Measurements from ENCODE around the gene NEK1.
A peak's percentile ranks its signal among the peaks of the same experiment; 100 is the strongest.
"Not testable (repeated sequence)": the region's sequence is repeated elsewhere in the genome, so short reads cannot be mapped to it uniquely, and the experiment has no call there.

Gene NEK1

DNA sequence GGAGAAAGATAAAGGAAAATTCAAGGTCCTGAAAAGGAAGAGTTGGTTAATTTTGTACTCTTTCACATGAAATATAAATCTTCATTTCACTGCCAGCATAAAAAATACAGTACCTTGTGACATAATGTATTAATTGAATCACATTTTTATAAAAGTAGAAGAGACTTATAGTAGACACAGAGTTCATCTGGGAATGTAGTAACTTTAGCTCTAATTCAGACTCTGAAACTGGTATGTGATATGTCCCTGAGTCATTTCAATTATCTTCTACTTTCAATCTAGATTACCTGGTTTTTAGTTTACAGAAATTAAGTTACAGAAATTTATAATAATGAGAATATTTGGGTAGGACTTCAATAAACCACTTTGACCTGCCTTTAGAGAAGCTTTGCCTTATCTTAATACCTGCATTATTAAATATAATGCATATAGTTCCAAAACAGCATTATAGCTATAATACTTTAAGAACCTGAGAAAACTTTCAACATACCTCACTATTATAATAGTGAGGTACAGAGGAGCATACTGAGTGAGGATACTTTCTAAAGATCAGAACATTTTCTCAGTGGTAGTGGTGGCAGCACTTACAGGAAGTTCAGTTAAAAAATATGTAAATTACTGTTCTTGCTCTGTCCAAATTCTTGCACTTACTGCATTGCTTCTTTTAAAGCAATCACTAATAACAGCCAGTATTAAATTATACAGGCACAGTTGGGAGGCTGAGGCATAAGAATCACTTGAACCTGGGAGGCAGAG is 11.2 kb downstream of the NEK1 start:
- no peak for DNase-seq

DNA sequence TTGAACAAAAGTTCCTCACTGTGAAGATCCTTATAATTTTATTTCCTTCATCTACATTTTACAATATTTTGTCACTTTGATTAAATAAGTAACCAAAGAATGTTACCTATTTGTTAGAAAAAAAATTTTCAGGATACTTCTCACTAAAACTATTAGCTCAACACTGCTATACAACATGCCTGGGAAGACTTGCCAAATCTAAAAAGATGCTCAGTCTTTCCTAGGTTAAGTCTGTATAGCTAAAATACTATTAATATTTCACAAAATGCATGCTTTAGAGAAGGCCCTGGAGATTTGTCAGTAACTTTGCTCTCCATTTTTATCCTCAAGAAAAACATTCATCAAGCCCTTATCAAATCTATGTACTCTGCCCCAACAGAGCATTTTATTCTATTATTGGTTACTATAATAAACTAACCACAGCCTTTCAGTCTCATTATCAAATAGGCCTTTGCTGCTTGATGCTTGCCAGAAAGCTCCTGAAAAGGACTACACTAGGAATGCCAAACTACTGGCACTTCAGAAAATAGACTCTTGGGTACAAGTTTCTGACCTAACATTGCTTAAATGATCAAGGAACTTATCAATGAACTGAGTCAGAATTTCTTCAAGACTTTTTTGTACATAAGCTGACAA is 17.7 kb downstream of the NEK1 start:
- DNase-seq: no peak

DNA sequence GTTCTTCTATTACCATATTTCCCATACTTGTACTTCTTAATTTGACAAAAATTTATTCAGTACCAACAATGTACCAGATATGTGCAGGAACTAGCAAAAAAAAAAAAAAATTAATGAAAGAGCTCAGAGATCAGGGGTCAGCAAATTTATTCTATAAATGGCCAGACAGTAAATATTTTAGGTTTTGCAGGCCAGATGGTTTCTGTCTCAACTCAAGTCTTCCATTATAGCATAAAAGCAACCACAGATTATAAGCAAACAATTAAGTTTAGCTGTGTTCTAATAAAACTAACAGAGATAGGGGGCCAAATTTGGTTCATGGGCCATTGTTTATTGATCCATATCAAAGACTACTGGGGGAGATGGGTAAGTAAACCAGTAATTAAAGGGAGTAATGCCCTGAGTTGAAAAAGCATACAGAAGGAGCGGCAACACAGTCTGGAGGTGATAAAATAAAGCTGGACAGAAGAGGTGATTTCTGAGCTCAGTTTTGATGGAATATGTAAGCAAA is 19.3 kb downstream of the NEK1 start:
- no peak for DNase-seq

DNA sequence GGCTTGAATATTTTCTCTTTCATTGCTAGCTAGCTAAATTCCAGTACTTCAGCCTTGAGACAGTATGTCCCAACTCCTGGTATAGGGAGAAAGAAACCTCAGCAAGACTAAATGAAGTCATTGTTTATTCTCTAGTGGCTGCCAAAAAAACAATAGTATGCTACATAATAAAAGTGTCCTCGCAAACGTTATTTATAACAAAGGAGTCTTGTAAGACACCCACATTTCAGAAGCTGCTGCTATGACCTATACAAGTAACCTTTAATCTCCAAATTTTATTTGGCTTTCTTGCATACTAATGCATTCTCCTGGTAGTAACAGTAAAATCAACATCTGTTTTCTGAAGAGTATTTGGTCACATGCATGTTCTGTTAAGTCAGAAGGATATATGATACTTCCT is 28.8 kb downstream of the NEK1 start:
- peak; percentile 13 for DNase-seq

DNA sequence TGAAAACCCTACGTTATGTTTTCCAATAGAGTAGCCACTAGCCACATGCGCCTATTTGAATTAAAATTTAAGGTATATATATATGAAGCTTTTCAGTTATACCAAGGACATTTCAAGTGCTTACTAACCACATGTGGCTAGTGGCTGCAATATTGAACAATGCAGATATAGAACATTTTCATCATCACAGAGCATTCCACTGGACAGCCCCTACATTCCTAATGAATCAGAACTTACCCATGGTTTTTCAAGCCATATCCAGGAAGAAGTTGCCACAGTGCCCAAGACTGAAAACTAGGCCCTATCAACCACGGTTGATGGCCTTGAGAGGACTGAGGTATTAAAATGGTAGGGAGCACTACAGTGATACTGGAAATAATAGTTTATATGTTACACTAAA is 29.7 kb downstream of the NEK1 start:
- DNase-seq: no peak

DNA sequence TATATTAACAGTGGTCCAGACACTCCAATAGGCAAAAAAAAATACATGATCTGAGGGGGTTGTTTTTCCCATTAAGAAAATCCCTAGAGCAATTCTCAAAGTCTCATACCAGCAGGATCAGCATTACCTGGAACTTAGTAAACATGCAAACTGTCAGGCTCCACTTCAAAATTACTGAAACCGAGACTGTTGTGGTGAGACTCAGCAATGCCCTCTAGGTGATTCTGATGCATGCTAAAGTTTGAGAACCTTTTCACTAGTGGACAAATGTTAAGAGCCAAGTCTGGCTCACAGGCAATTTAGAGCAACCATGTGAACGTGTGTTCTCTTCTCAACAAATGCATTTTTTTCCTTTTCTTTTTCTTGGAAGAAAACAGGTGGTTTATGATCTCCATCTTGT is 30.2 kb downstream of the NEK1 start:
- no peak for DNase-seq

DNA sequence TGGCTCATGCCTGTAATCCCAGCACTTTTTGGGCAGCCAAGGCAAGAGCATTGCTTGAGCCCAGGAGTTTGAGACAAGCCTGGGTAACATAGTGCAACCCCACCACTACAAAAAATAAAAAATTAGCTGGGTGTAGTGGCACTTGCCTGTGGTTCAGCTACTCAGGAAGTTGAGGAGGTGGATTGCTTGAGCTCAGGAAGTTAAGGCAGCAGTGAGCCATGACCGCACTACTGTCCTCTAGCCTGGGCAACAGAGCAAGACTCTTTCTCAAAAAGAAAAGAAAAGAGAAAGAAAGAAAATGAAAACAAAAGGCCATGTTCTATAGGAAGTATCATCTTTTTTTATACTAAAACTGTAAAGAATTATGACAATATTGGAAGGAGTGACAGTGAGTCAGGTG is 38.5 kb downstream of the NEK1 start:
- DNase-seq: no peak

DNA sequence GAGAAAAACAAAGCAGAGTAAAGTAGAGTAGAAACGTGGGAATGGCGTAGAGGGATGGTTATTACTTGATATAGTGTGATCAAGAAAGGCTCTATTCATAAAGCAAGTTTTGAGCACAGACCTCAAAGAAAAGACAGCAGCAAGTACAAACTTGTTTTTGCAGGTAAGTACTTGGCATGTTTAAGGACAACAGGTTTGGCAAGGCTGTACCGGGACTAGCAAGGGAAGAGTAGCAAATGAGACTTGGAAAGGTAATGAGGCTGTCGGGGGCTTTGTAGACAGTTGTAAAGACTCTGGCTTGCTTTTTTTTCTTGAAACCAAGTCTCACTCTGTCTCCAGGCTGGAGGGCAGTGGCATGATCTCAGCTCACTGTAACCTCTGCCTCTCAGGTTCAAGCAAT is 40.9 kb downstream of the NEK1 start:
- no peak for DNase-seq

DNA sequence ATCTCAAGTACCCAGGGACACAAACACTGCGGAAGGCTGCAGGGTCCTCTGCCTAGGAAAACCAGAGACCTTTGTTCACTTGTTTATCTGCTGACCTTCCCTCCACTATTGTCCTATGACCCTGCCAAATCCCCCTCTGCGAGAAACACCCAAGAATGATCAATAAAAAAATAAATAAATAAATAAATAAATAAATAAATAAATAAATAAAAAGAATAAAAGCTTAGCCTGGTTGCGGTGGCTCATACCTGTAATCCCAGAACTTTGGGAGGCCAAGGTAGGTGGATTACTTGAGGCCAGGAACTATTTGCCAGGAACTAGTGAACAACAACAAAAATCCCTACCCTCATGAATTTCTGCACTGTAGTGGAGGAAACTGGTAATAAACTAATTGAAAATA is 41.4 kb downstream of the NEK1 start:
- DNase-seq: not testable (repeated sequence)

DNA sequence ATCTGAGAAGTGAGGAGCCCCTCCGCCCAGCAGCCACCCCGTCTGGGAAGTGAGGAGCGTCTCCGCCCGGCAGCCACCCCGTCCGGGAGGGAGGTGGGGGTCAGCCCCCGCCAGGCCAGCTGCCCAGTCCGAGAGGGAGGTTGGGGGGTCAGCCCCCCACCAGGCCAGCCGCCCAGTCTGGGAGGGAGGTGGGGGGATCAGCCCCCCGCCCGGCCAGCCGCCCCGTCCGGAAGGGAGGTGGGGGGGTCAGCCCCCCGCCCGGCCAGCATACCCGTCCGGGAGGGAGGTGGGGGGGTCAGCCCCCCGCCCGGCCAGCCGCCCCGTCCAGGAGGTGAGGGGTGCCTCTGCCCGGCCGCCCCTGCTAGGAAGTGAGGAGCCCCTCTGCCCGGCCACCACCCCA is 42.1 kb downstream of the NEK1 start:
- DNase-seq: not testable (repeated sequence)

DNA sequence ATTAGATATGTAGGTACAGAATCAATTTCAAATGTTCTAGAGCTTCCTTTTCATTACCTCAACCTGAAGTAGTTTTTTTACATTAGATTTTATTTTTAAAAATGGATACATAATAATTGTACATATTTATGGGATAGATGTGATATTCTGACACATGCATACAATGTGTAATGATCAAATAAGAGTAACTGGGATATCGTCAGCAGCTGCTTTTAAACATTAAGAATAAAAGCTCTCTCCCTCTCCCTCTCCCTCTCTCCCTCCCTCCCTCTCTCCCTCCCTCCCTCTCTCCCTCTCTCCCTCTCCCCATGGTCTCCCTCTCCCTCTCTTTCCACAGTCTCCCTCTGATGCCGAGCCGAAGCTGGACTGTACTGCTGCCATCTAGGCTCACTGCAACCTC is 43.2 kb downstream of the NEK1 start:
- not testable (repeated sequence) for DNase-seq

DNA sequence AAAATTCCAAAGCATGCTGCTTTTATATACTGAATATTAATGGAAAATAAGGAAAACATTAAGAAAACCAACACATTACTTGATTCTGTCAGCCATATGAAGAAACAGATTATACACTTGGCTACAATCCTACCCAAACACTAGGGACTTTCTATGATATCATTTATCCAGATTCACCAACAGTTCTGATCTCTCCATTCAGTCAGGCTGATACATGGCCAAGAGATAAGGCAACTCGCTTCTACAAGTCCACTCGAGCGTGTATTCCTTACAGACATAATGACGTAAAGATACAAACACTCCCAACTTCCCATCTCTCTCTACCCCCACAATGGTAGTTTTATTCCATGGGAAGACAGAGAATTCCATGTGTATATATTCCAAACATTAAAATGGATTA is 44.5 kb downstream of the NEK1 start:
- no peak for DNase-seq

DNA sequence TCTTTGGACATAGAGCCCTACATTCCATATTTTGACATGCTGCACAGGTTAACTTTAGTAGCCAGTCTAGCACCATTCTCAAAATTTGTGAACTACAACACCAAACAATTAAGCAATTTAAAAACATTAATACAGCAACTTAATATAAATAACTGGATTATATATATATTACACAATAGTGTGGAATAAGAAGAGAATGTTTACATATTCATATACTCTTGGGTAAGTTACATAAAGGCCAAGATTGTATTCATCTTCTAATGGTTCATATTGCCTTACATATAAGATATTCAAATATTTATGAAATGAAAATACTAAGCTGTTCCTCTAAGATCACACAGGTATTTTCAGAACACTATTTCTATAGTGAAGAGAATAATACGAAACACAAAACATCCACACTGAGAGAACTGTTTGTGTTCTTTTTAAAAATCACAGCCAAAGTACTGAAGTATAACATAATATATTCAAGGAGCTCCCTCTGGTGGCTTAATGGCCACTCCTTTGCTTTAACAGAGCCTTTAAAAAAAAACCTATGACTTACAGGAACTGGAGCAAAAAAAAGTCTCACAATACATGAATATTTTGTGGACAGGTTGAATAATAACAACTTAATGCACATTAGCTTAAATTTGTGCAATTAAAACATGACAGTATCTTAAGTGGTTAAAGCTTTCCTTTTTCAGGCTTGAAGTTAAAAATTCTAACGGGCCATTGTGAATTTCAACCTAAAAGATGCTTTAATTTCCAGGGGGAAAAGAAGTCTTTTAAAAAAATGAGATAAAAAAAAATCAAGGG is 46.2 kb downstream of the NEK1 start:
- peak; percentile 56 for DNase-seq

DNA sequence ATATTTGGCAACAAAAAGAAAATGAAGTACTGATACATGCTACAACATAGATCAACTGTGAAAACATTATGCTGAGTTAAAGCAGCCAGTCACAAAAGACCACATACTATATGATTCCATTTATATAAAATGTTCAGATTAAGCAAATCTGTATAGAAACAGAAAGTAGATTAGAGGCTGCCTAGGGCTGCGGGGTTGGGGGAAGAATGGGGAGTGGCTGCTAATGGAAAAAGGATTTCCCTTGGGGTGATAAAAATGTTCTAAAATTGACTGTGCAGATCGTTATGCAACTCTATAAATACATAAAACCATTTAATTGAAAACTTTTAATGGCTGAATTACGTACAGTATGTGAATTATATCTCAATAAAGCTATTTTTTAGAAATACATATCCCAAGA is 46.8 kb downstream of the NEK1 start:
- DNase-seq: no peak

DNA sequence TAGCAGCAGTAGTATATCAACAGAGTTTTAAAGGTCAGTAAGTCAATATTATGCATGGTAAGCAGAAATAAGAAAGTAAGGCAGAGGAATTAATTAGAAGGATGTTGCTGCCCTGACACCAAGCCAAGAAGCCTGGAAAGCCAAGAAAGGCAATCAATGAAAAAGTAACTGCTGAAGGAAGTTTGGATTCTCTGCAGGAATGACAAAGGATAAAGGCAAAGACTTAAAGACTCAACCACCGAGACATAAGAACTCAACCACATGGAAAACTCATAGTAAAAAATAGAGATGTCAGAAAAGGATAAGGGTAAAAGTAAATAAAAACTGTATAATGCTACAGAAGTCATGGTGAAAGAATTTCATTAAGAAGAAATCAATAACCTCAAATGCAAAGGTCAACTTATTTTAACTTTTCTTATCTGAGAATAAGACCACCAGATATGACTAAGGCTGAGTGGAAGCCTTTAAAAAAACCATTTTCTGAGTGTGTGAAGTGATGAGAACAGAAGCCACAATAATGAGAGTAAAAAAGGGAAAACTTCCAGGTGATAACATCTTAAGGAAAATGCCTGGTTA is 55.2 kb downstream of the NEK1 start:
- no peak for DNase-seq

DNA sequence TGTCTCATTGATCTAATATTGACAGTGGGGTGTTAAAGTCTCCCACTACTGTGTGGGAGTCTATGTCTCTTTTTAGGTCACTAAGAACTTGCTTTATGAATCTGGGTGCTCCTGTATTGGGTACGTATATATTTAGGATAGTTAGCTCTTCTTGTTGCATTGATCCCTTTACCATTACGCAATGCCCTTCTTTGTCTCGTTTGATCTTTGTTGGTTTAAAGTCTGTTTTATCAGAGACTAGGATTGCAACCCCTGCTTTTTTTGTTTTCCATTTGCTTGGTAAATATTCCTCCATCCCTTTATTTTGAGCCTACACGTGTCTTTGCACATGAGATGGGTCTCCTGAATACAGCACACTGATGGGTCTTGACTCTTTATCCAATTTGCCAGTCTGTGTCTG is 65.8 kb downstream of the NEK1 start:
- not testable (repeated sequence) for DNase-seq

DNA sequence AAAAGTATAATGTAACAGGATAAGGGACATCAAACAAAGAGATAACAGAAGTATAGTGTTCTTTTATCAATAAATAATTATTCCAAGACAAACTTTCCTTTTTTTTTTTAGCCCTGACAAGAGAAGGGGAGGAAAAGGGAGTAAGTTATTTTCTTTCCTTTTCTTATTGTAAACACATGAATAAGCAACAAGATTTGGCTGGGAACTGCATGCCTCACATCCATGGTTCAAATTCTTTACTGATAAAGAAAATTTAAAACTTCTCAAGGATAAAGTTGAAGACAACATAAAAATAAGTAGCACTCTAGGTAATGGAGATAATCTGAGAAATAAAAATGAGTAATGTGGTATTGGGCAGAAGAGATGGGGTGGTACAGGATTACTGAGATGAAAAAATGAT is 71.6 kb downstream of the NEK1 start:
- DNase-seq: no peak

DNA sequence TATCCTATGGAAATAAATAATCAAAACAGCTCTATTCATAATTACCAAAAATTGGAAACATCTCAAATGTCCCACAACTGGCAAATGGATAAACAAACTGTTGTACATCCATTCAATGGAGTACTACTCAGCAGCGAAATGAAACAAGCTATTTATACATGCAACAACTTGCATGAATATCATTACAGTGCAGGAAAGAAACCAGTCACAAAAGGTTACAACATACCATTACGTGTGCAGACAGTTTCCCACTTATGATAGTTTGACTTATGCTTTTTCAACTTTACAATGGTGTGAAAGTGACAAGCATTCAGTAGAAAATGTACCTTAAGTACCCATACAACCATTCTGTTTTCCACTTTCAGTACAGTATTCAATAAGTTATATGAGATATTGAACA is 82.3 kb downstream of the NEK1 start:
- DNase-seq: no peak

DNA sequence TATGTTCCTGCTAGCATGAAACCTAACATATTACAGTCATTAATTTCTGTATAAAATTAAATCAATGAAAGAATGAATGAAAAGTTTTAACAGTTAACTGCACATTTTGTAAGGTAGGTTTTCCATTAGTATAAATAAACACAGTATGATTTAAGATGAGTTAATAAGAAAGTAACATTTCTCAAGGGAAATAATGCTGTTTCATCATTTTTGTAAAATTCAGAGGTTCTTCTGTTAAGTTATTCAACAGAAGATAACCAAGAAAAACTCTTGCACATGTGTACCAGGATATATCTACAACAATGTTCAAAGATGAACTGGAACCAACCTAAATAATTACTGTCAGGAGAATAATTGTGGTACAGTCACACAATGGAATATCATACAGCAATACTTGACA is 88.6 kb downstream of the NEK1 start:
- DNase-seq: no peak

DNA sequence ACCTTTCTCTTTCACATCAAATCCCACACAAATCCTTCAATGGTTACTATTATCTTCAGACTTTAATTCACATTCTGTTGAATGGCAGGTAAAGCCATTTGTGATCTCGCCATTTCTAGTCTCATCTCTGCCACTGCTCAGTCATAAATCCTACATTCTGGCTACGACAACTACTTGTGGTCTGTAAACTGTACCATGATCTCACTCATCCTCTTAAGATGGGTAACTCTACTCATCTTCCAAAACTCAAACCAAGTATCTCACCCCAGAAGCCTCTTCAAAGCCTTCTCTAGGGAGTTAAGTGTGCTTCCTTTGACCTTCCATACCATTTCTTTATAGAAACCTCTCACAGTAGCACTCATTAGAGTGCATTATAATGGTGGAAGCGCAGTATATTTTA is 101.8 kb downstream of the NEK1 start:
- no peak for DNase-seq

DNA sequence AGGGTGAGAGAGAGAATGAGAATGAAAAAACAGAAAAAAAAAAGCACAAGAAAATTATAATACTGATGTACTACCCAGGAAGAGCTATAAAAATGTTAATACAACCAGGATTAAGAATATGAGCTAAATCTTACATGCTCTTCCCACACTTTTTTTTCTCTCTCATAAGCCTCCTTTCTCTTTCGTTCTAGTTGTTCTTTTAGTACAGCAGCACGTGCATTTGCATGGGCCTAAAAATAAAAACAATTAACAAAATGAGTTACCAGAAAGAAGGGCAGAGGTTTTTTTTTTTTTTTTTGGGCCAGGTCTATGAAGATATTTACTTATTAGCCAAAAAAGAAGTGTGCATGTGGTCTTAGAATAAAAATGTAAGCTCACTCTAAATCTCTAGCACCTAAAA is 105.5 kb downstream of the NEK1 start:
- DNase-seq: no peak

DNA sequence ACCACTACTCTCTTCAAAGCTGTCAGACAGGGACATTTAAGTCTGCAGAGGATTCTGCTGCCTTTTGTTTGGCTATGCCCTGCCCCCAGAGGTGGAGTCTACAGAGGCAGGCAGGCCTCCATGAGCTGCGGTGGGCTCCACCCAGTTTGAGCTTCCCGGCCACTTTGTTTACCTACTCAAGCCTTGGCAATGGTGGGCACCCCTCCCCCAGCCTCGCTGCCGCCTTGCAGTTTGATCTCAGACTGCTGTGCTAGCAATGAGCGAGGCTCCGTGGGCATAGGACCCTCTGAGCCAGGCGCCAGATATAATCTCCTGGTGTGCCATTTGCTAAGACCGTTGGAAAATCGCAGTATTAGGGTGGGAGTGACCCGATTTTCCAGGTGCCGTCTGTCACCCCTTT is 112.5 kb downstream of the NEK1 start:
- DNase-seq: not testable (repeated sequence)

DNA sequence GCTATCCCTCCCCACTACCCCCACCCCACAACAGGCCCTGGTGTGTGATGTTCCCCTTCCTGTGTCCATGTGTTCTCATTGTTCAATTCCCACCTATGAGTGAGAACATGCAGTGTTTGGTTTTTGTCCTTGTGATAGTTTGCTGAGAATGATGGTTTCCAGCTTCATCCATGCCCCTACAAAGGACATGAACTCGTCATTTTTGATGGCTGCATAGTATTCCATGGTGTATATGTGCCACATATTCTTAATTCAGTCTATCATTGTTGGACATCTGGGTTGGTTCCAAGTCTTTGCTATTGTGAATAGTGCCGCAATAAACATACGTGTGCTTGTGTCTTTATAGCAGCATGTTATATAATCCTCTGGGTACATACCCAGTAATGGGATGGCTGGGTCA is 118.1 kb downstream of the NEK1 start:
- DNase-seq: not testable (repeated sequence)

DNA sequence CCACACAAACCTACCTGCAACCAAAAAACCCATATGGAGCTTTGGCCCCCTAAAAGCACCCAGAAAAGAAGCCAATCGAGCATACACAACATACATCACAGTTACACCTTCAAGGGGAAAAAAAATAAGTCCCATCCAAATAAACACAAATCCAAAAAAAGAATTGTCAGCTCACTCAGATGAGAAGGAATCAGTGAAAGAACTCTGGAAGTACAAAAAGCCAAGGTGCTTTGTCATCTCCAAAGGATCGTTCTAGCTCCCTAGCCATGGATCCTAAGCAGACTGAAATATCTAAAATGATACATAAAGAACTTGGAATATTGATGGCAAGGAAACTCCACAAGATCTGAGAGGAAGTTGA is 119.2 kb downstream of the NEK1 start:
- no peak for DNase-seq
